MM.1S (cell line): ENCODE measurements around the gene AKT1S1.

Experiments used
- CTCF ChIP-seq: fragments of 300-600 bp; sonication (generic); IDR thresholded peaks from 2 replicates; pipeline ENCODE4 v1.5.1; 2016; ENCODE audit warnings: antibody characterized with exemption, low read length, mixed read lengths
- EZH2 ChIP-seq: fragments of 300-600 bp; sonication (generic); optimal IDR thresholded peaks from 2 replicates; pipeline ENCODE3; 2017; ENCODE audit warnings: low read depth, mild to moderate bottlenecking, antibody characterized with exemption, low read length, mixed read lengths

- TF ChIP-seq CTCF (no peak), EZH2 (no peak)
These were observed 4.7 kb downstream of the AKT1S1 start for GRCh38 chr19:49872245-49873128.
